Tibial nerve (tissue), 4 donors: Measurements from ENCODE around the gene MYO1B. TPM values are rescaled to one million over a fixed set of nuclear protein-coding genes. Genes with fewer than 3 reads are reported as not detected.

Experiments used
- DNase-seq, 2 donors: peaks; one replicate each; pipeline ENCODE4 v3.0.0-alpha.2; 2019; ENCODE audit warnings: low spot score in 2 of 2
- H3K27ac ChIP-seq, 4 donors: fragments of 200-600 bp; sonication (generic) in 3 of 4; one replicate each; pipeline ENCODE4 v1.5.1; 2017 to 2019; ENCODE audit warnings: mild to moderate bottlenecking in 1 of 4
- H3K27me3 ChIP-seq, 2 donors: fragments of 200-600 bp; sonication (generic) in 1 of 2; one replicate each; pipeline versions ENCODE4 v1.5.1 to v1.6.0; 2017 to 2019
- H3K36me3 ChIP-seq, 3 donors: fragments of 200-600 bp; sonication (generic); one replicate each; pipeline ENCODE4 v1.5.1; 2018 to 2019
- H3K4me1 ChIP-seq, 4 donors: fragments of 200-600 bp; sonication (generic) in 3 of 4; one replicate each; pipeline ENCODE4 v1.5.1; 2017 to 2019
- H3K4me3 ChIP-seq, 4 donors: fragments of 200-600 bp; sonication (generic) in 3 of 4; one replicate each; pipeline ENCODE4 v1.5.1; 2017 to 2019; ENCODE audit warnings: mild to moderate bottlenecking in 1 of 4, moderate library complexity in 1 of 4
- H3K9me3 ChIP-seq, 4 donors: fragments of 200-600 bp; sonication (generic) in 3 of 4; one replicate each; pipeline ENCODE4 v1.5.1; 2017 to 2019
- CTCF ChIP-seq, 5 experiments: fragments of 200-600 bp in 3 of 5; fragments of 450-650 bp in 2 of 5; sonication (generic) in 3 of 5; IDR thresholded peaks; one replicate each; pipeline ENCODE4 v1.5.1; 2016 to 2019; ENCODE audit warnings: antibody characterized with exemption in 5 of 5, mild to moderate bottlenecking in 3 of 5, moderate library complexity in 2 of 5
- EP300 ChIP-seq, 2 donors: sonication (generic); formaldehyde crosslinking; IDR thresholded peaks; one replicate each; pipeline ENCODE4 v1.6.1; 2017; ENCODE audit warnings: antibody characterized with exemption in 2 of 2, mild to moderate bottlenecking in 1 of 2
- POLR2A ChIP-seq, 2 donors: fragments of 450-650 bp; IDR thresholded peaks; one replicate each; pipeline ENCODE4 v1.6.1; 2017; ENCODE audit warnings: antibody characterized with exemption in 2 of 2, mild to moderate bottlenecking in 2 of 2, moderate library complexity in 2 of 2
- WGBS, 2 donors: methylation state at CpG; one replicate each; pipeline ENCODE4 v1.1.5; 2018; 5-methylcytosine and 5-hydroxymethylcytosine counted together
- total RNA-seq, 4 donors: library from RNA; depleted of rRNA; stranded (reverse); fragments of >200 nt; gene quantifications; one replicate each; pipeline ENCODE4 v1.1.0, GENCODE V29; 2016

MYO1B gene
- total RNA-seq, 4 donors from 2014 or later, result 27.9 to 44.4 (median 36.8) TPM

GRCh38 chr2:191218292-191218898, 26.8 kb upstream of the MYO1B start:
- TF ChIP-seq CTCF (IDR thresholded peaks at IDR 0.05) (peak; percentile 27 to 60 (median 52)), EP300 (IDR thresholded peaks at IDR 0.05) (no peak)
- 34 to 40% methylated on average over 5 of the region's 5 CpGs for WGBS, 2 donors
- Histone ChIP-seq H3K27ac (no peak overlapping the region), H3K9me3 (no peaks in the 10 kb centered on the region), H3K4me3 (no peak overlapping the region), H3K36me3 (no peaks in the 10 kb centered on the region), H3K4me1 (peaks cover 0 to 13% (median 0%) of the 10 kb centered on the region in 4 donors), H3K27me3 (no peaks in the 10 kb centered on the region)
- DNase-seq, result peak in 1 of 2 donors; percentile 64

GRCh38 chr2:191220671-191221070, 24.5 kb upstream of the MYO1B start:
- no peaks in the 10 kb centered on the region for H3K27me3 ChIP-seq
- no peaks in the 10 kb centered on the region for H3K36me3 ChIP-seq
- no peak overlapping the region for H3K4me3 ChIP-seq
- peaks cover 0 to 14% (median 0%) of the 10 kb centered on the region in 4 donors for H3K4me1 ChIP-seq
- no peaks in the 10 kb centered on the region for H3K9me3 ChIP-seq
- 89% methylated on average over 2 of the region's 2 CpGs for WGBS, 2 donors
- no peak for DNase-seq
- H3K27ac ChIP-seq, result no peak overlapping the region
- TF ChIP-seq POLR2A (IDR thresholded peaks at IDR 0.05) (no peak), EP300 (IDR thresholded peaks at IDR 0.05) (no peak)

- no peak for DNase-seq
- H3K27ac ChIP-seq, result no peak overlapping the region
- H3K9me3 ChIP-seq, result no peaks in the 10 kb centered on the region
- H3K4me3 ChIP-seq, result no peak overlapping the region
- WGBS, 2 donors, result 66 to 79% methylated on average over 5 of the region's 5 CpGs
- no peaks in the 10 kb centered on the region for H3K27me3 ChIP-seq
- no peak for TF ChIP-seq EP300 (IDR thresholded peaks at IDR 0.05)
- no peak for TF ChIP-seq POLR2A (IDR thresholded peaks at IDR 0.05)
- TF ChIP-seq CTCF (IDR thresholded peaks at IDR 0.05), result no peak
- H3K36me3 ChIP-seq, result no peaks in the 10 kb centered on the region
- H3K4me1 ChIP-seq, result peaks cover 0 to 14% (median 0%) of the 10 kb centered on the region in 4 donors
Measured at GRCh38 chr2:191221666-191222065, 23.5 kb upstream of the MYO1B start.

GRCh38 chr2:191222507-191222906, 22.7 kb upstream of the MYO1B start:
- 33 to 40% methylated on average over 4 of the region's 4 CpGs for WGBS, 2 donors
- peak overlapping the region in 1 of 4 donors; percentile 66 for H3K27ac ChIP-seq
- no peaks in the 10 kb centered on the region for H3K36me3 ChIP-seq

GRCh38 chr2:191222952-191223351, 22.3 kb upstream of the MYO1B start:
- H3K4me3 ChIP-seq, result no peak overlapping the region
- DNase-seq, result no peak
- no peaks in the 10 kb centered on the region for H3K27me3 ChIP-seq
- H3K4me1 ChIP-seq, result peaks cover 0 to 10% (median 0%) of the 10 kb centered on the region in 4 donors
- TF ChIP-seq CTCF (IDR thresholded peaks at IDR 0.05), result no peak
- no peak for TF ChIP-seq EP300 (IDR thresholded peaks at IDR 0.05)
- no peak for TF ChIP-seq POLR2A (IDR thresholded peaks at IDR 0.05)
- H3K36me3 ChIP-seq, result no peaks in the 10 kb centered on the region
- 71 to 83% methylated on average over 3 of the region's 3 CpGs for WGBS, 2 donors
- H3K27ac ChIP-seq, result peak overlapping the region in 1 of 4 donors; percentile 66
- H3K9me3 ChIP-seq, result no peaks in the 10 kb centered on the region

More at GRCh38 chr2:191222507-191222906, 22.7 kb upstream of the MYO1B start:
- no peak overlapping the region for H3K4me3 ChIP-seq
- no peaks in the 10 kb centered on the region for H3K9me3 ChIP-seq
- H3K27me3 ChIP-seq, result no peaks in the 10 kb centered on the region
- H3K4me1 ChIP-seq, result peaks cover 0 to 14% (median 0%) of the 10 kb centered on the region in 4 donors
- TF ChIP-seq EP300 (IDR thresholded peaks at IDR 0.05) (no peak), POLR2A (IDR thresholded peaks at IDR 0.05) (no peak), CTCF (IDR thresholded peaks at IDR 0.05) (no peak)
- no peak for DNase-seq
